Parathyroid adenoma (tissue), 2 donors: ENCODE results near the gene SLC2A11.

ENCODE experiments used
- H2AFZ ChIP-seq: fragments of 300-600 bp; sonication (generic); one replicate; pipeline ENCODE4 v1.7.0; 2017; ENCODE audit warnings: antibody characterized with exemption, mild to moderate bottlenecking
- H3K27ac ChIP-seq: fragments of 300-600 bp; sonication (generic); one replicate; pipeline ENCODE4 v1.7.0; 2017
- H3K27me3 ChIP-seq: fragments of 300-600 bp; sonication (generic); one replicate; pipeline ENCODE4 v1.7.0; 2017; ENCODE audit warnings: low read length; ENCODE audit not compliant: control insufficient read depth, insufficient read depth
- H3K36me3 ChIP-seq: fragments of 300-600 bp; sonication (generic); one replicate; pipeline ENCODE4 v1.7.0; 2017; ENCODE audit warnings: low read length; ENCODE audit not compliant: control insufficient read depth, insufficient read depth
- H3K4me1 ChIP-seq: fragments of 300-600 bp; sonication (generic); one replicate; pipeline ENCODE4 v1.7.0; 2017; ENCODE audit warnings: control low read depth
- H3K4me2 ChIP-seq: fragments of 300-600 bp; sonication (generic); one replicate; pipeline ENCODE4 v1.7.0; 2017; ENCODE audit warnings: low read length
- H3K4me3 ChIP-seq: fragments of 300-600 bp; sonication (generic); one replicate; pipeline ENCODE4 v1.7.0; 2017; ENCODE audit warnings: low read depth, low read length
- H3K79me2 ChIP-seq: fragments of 300-600 bp; sonication (generic); one replicate; pipeline ENCODE4 v1.7.0; 2017; ENCODE audit warnings: control low read depth
- H3K9ac ChIP-seq: fragments of 300-600 bp; sonication (generic); one replicate; pipeline ENCODE4 v1.7.0; 2017; ENCODE audit warnings: mild to moderate bottlenecking
- H3K9me3 ChIP-seq: fragments of 300-600 bp; sonication (generic); one replicate; pipeline ENCODE4 v1.7.0; 2017; ENCODE audit warnings: low read length; ENCODE audit not compliant: control insufficient read depth
- CTCF ChIP-seq: fragments of 300-600 bp; sonication (generic); IDR thresholded peaks from one replicate; pipeline ENCODE4 v1.7.0; 2017; ENCODE audit warnings: antibody characterized with exemption, mild to moderate bottlenecking
- donor health status: primary hyperparathyroidism.

The SLC2A11 gene

GRCh38 chr22:23925020-23925606, 67.4 kb downstream of the SLC2A11 start:
- TF ChIP-seq CTCF, result no peak
- Histone ChIP-seq H3K27me3 (no peaks in the 10 kb centered on the region), H3K36me3 (no peaks in the 10 kb centered on the region), H3K4me2 (no peak overlapping the region), H3K27ac (no peak overlapping the region), H3K79me2 (no peaks in the 10 kb centered on the region), H3K4me3 (no peak overlapping the region), H2AFZ (no peak overlapping the region), H3K9ac (no peak overlapping the region), H3K4me1 (peaks cover 7% of the 10 kb centered on the region), H3K9me3 (no peaks in the 10 kb centered on the region)

- Histone ChIP-seq H3K4me2 (no peak overlapping the region), H3K27ac (no peak overlapping the region), H3K4me1 (peaks cover 11% of the 10 kb centered on the region), H3K36me3 (no peaks in the 10 kb centered on the region), H2AFZ (no peak overlapping the region), H3K79me2 (no peaks in the 10 kb centered on the region), H3K27me3 (no peaks in the 10 kb centered on the region), H3K9ac (no peak overlapping the region), H3K9me3 (no peaks in the 10 kb centered on the region), H3K4me3 (no peak overlapping the region)
- no peak for TF ChIP-seq CTCF
These were observed 68.9 kb downstream of the SLC2A11 start for GRCh38 chr22:23926561-23926960.
